Measurements from ENCODE around the gene PCDH9.
A peak's percentile ranks its signal among the peaks of the same experiment; 100 is the strongest.

Gene PCDH9

GRCh38 chr13:66803808-66804456 lies 426.2 kb downstream of the PCDH9 start:
- H3K9ac ChIP-seq (ENCODE audit: insufficient read length), result no peak overlapping the region
- TF ChIP-seq POLR2AphosphoS5 (IDR thresholded peaks at IDR 0.05; ENCODE audit: borderline replicate concordance, low read depth, low read length), result no peak
- TF ChIP-seq EZH2 (IDR thresholded peaks at IDR 0.05), result no peak
- TF ChIP-seq FOXP2 (optimal IDR thresholded peaks at IDR 0.05; ENCODE audit: control extremely low read depth, extremely low read length, insufficient read depth), result no peak

GRCh38 chr13:66803013-66803807 lies 426.9 kb downstream of the PCDH9 start:
- Histone ChIP-seq H3K9ac (ENCODE audit: insufficient read length) (no peak overlapping the region), H3K4me3 (0 out of 2 replicates have a peak overlapping the region, but pooled peaks have one; percentile 19), H3K9me3 (ENCODE audit: low read depth, low read length) (no peaks in the 10 kb centered on the region), H3K27ac (no peak overlapping the region), H3K36me3 (ENCODE audit: insufficient read depth, low read length) (no peaks in the 10 kb centered on the region)
- TF ChIP-seq POLR2AphosphoS5 (IDR thresholded peaks at IDR 0.05; ENCODE audit: borderline replicate concordance, low read depth, low read length) (no peak), FOXP2 (optimal IDR thresholded peaks at IDR 0.05; ENCODE audit: control extremely low read depth, extremely low read length, insufficient read depth) (no peak)
- no peak for DNase-seq (ENCODE audit: low read depth, low spot score)

More at GRCh38 chr13:66803808-66804456, 426.2 kb downstream of the PCDH9 start:
- no peak overlapping the region for H3K27ac ChIP-seq
- no peaks in the 10 kb centered on the region for H3K9me3 ChIP-seq (ENCODE audit: low read depth, low read length)
- DNase-seq (ENCODE audit: low read depth, low spot score), result no peak
- no peaks in the 10 kb centered on the region for H3K36me3 ChIP-seq (ENCODE audit: insufficient read depth, low read length)
- no peak overlapping the region for H3K4me3 ChIP-seq

GRCh38 chr13:66795636-66796035 lies 434.5 kb downstream of the PCDH9 start:
- Histone ChIP-seq H3K4me3 (no peak overlapping the region), H3K9ac (ENCODE audit: insufficient read length) (no peak overlapping the region), H3K27ac (no peak overlapping the region), H3K9me3 (ENCODE audit: low read depth, low read length) (no peaks in the 10 kb centered on the region), H3K36me3 (ENCODE audit: insufficient read depth, low read length) (no peaks in the 10 kb centered on the region)
- DNase-seq (ENCODE audit: low read depth, low spot score), result no peak
- no peak for TF ChIP-seq POLR2AphosphoS5 (IDR thresholded peaks at IDR 0.05; ENCODE audit: borderline replicate concordance, low read depth, low read length)
- no peak for TF ChIP-seq FOXP2 (optimal IDR thresholded peaks at IDR 0.05; ENCODE audit: control extremely low read depth, extremely low read length, insufficient read depth)

GRCh38 chr13:66794340-66795031 lies 435.6 kb downstream of the PCDH9 start:
- no peak overlapping the region for H3K27ac ChIP-seq
- TF ChIP-seq POLR2AphosphoS5 (IDR thresholded peaks at IDR 0.05; ENCODE audit: borderline replicate concordance, low read depth, low read length) (no peak), FOXP2 (optimal IDR thresholded peaks at IDR 0.05; ENCODE audit: control extremely low read depth, extremely low read length, insufficient read depth) (no peak), EZH2 (IDR thresholded peaks at IDR 0.05) (no peak)
- H3K9me3 ChIP-seq (ENCODE audit: low read depth, low read length), result no peaks in the 10 kb centered on the region
- H3K4me3 ChIP-seq, result no peak overlapping the region
- H3K9ac ChIP-seq (ENCODE audit: insufficient read length), result no peak overlapping the region
- H3K36me3 ChIP-seq (ENCODE audit: insufficient read depth, low read length), result no peaks in the 10 kb centered on the region
- no peak for DNase-seq (ENCODE audit: low read depth, low spot score)

- H3K36me3 ChIP-seq (ENCODE audit: insufficient read depth, low read length), result no peaks in the 10 kb centered on the region
- no peak for TF ChIP-seq FOXP2 (optimal IDR thresholded peaks at IDR 0.05; ENCODE audit: control extremely low read depth, extremely low read length, insufficient read depth)
- no peak for TF ChIP-seq EZH2 (IDR thresholded peaks at IDR 0.05)
- no peaks in the 10 kb centered on the region for H3K9me3 ChIP-seq (ENCODE audit: low read depth, low read length)
- no peak overlapping the region for H3K27ac ChIP-seq
- no peak for DNase-seq (ENCODE audit: low read depth, low spot score)
- H3K9ac ChIP-seq (ENCODE audit: insufficient read length), result no peak overlapping the region
- H3K4me3 ChIP-seq, result no peak overlapping the region
Observed at GRCh38 chr13:66790861-66791260, 439.3 kb downstream of the PCDH9 start.

- no peak for DNase-seq (ENCODE audit: low read depth, low spot score)
- no peak for TF ChIP-seq POLR2AphosphoS5 (IDR thresholded peaks at IDR 0.05; ENCODE audit: borderline replicate concordance, low read depth, low read length)
- TF ChIP-seq EZH2 (IDR thresholded peaks at IDR 0.05), result no peak
- no peak for TF ChIP-seq FOXP2 (optimal IDR thresholded peaks at IDR 0.05; ENCODE audit: control extremely low read depth, extremely low read length, insufficient read depth)
- no peak overlapping the region for H3K9ac ChIP-seq (ENCODE audit: insufficient read length)
- no peaks in the 10 kb centered on the region for H3K36me3 ChIP-seq (ENCODE audit: insufficient read depth, low read length)
- no peak overlapping the region for H3K4me3 ChIP-seq
- no peaks in the 10 kb centered on the region for H3K9me3 ChIP-seq (ENCODE audit: low read depth, low read length)
- H3K27ac ChIP-seq, result no peak overlapping the region
Observed at GRCh38 chr13:66781241-66781640, 448.9 kb downstream of the PCDH9 start.

GRCh38 chr13:66780814-66781213 lies 449.3 kb downstream of the PCDH9 start:
- Histone ChIP-seq H3K4me3 (no peak overlapping the region), H3K27ac (no peak overlapping the region), H3K36me3 (ENCODE audit: insufficient read depth, low read length) (no peaks in the 10 kb centered on the region), H3K9me3 (ENCODE audit: low read depth, low read length) (no peaks in the 10 kb centered on the region), H3K9ac (ENCODE audit: insufficient read length) (no peak overlapping the region)
- no peak for TF ChIP-seq FOXP2 (optimal IDR thresholded peaks at IDR 0.05; ENCODE audit: control extremely low read depth, extremely low read length, insufficient read depth)
- no peak for TF ChIP-seq POLR2AphosphoS5 (IDR thresholded peaks at IDR 0.05; ENCODE audit: borderline replicate concordance, low read depth, low read length)
- no peak for TF ChIP-seq EZH2 (IDR thresholded peaks at IDR 0.05)
- no peak for DNase-seq (ENCODE audit: low read depth, low spot score)

GRCh38 chr13:66778461-66778860 lies 451.7 kb downstream of the PCDH9 start:
- Histone ChIP-seq H3K9me3 (ENCODE audit: low read depth, low read length) (no peaks in the 10 kb centered on the region), H3K9ac (ENCODE audit: insufficient read length) (no peak overlapping the region), H3K4me3 (no peak overlapping the region), H3K36me3 (ENCODE audit: insufficient read depth, low read length) (no peaks in the 10 kb centered on the region), H3K27ac (no peak overlapping the region)
- no peak for DNase-seq (ENCODE audit: low read depth, low spot score)
- no peak for TF ChIP-seq POLR2AphosphoS5 (IDR thresholded peaks at IDR 0.05; ENCODE audit: borderline replicate concordance, low read depth, low read length)
- TF ChIP-seq FOXP2 (optimal IDR thresholded peaks at IDR 0.05; ENCODE audit: control extremely low read depth, extremely low read length, insufficient read depth), result no peak
- no peak for TF ChIP-seq EZH2 (IDR thresholded peaks at IDR 0.05)
